AG04449 (cell line): ENCODE data around the gene FHIP1B.

Source experiments
- CTCF ChIA-PET: fragments of 350-600 bp; formaldehyde crosslinking; extraction: SDS; loops from one replicate; lab custom pipeline; 2021; ENCODE audit warnings: antibody characterized with exemption; lab: Yijun Ruan, JAX
- POLR2A ChIA-PET: fragments of 400-600, 350-600 bp; formaldehyde crosslinking; extraction: SDS; loops from one replicate; lab custom pipeline; 2020; ENCODE audit warnings: antibody characterized with exemption, inconsistent platforms; lab: Yijun Ruan, JAX
- DNase-seq: peaks from one replicate; pipeline ENCODE4 v3.0.0-alpha.2; 2010; ENCODE audit warnings: low read depth, low spot score
- H3K4me3 ChIP-seq: 2 replicates; pipeline ENCODE4 v1.5.1; 2011; ENCODE audit warnings: low read depth, mild to moderate bottlenecking, control low read depth, low read length
- CTCF ChIP-seq: IDR thresholded peaks from one replicate; pipeline ENCODE4 v1.5.1; 2011; ENCODE audit warnings: mild to moderate bottlenecking, moderate library complexity, low read length, control low read depth, inconsistent platforms; ENCODE audit not compliant: insufficient read depth; ENCODE audit errors: missing control alignments

Gene FHIP1B

GRCh38 chr11:6225024-6225423, 9.4 kb downstream of the FHIP1B start:
- TF ChIP-seq CTCF = no peak
- no peak overlapping the region for H3K4me3 ChIP-seq
- CTCF ChIA-PET = interaction anchor here (0.5 to 2.4 kb wide), 6 partner anchors 10 to 138 kb away, joined by 3 to 8 read pairs (median 4); no protein-coding TSS in a partner anchor
- POLR2A ChIA-PET = no interaction called here
- DNase-seq = no peak

GRCh38 chr11:6224421-6224820, 10.0 kb downstream of the FHIP1B start:
- TF ChIP-seq CTCF = no peak
- no peak for DNase-seq
- no peak overlapping the region for H3K4me3 ChIP-seq
- ChIA-PET CTCF (interaction anchor here (0.5 to 2.4 kb wide), 4 partner anchors 9 to 139 kb away, joined by 3 to 6 read pairs (median 4); no protein-coding TSS in a partner anchor), POLR2A (no interaction called here)

GRCh38 chr11:6223854-6224253, 10.6 kb downstream of the FHIP1B start:
- CTCF ChIA-PET = interaction anchor here (0.7 to 2.4 kb wide), 5 partner anchors 19 to 139 kb away, joined by 3 to 6 read pairs (median 3); partner anchors contain the start of gene C11orf42
- H3K4me3 ChIP-seq = no peak overlapping the region
- POLR2A ChIA-PET = no interaction called here
- no peak for DNase-seq
- TF ChIP-seq CTCF = no peak

GRCh38 chr11:6219359-6219758, 15.1 kb downstream of the FHIP1B start:
- no peak overlapping the region for H3K4me3 ChIP-seq
- ChIA-PET POLR2A (no interaction called here), CTCF (interaction anchor here (1.0 to 2.8 kb wide), 5 partner anchors 9 to 136 kb away, joined by 3 to 14 read pairs (median 4); no protein-coding TSS in a partner anchor)
- TF ChIP-seq CTCF = no peak
- DNase-seq = peak; percentile 77

GRCh38 chr11:6217722-6218121, 16.7 kb downstream of the FHIP1B start:
- CTCF ChIA-PET = interaction anchor here (0.9 kb wide), 1 partner anchor 136 kb away, joined by 3 read pairs; no protein-coding TSS in a partner anchor
- H3K4me3 ChIP-seq = no peak overlapping the region
- DNase-seq = no peak
- POLR2A ChIA-PET = no interaction called here
- TF ChIP-seq CTCF = no peak

- no peak for DNase-seq
- POLR2A ChIA-PET = interaction anchor here (0.5 kb wide), 1 partner anchor 76 kb away, joined by 4 read pairs; no protein-coding TSS in a partner anchor
- TF ChIP-seq CTCF = no peak
- CTCF ChIA-PET = interaction anchor here (1.8 kb wide), 1 partner anchor 147 kb away, joined by 6 read pairs; no protein-coding TSS in a partner anchor
- no peak overlapping the region for H3K4me3 ChIP-seq
Measured at GRCh38 chr11:6216501-6216900, 17.9 kb downstream of the FHIP1B start.
